PC-9 (cell line): Measurements from ENCODE around the gene MSLN.

ENCODE experiments used
- EZH2 ChIP-seq: fragments of 200-600 bp; sonication (generic); IDR thresholded peaks from 2 replicates; pipeline ENCODE4 v1.8.0; 2017; ENCODE audit warnings: antibody characterized with exemption, low read depth
- TF ChIP-seq, protein P1 (sequence below): fragments of 200-600 bp; sonication (generic); conservative IDR thresholded peaks from 2 replicates; pipeline ENCODE4 v1.6.1; 2017; ENCODE audit warnings: mixed run types, antibody characterized with exemption, mild to moderate bottlenecking, moderate library complexity

DNA sequence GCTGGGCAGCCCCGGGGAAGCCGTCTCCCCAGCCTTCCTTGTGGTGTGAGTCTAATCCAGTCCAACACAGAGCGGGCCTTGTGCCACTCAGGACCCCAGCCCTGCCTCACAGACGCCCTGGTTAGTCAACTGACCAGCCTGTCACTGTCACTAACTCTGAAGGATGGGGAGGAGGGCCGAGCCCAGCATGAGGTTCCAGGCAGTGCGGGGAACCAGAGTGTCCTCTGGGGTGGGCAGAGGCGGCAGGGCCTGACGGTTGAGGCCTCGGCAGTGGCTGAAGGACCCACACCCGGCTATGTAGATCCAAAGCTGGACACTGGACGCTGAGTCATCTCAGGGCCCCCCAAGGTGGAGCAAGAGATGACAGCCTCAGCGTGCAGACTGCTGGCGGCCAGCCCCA lies 19.0 kb downstream of the MSLN start:
- TF ChIP-seq, protein P1, sequence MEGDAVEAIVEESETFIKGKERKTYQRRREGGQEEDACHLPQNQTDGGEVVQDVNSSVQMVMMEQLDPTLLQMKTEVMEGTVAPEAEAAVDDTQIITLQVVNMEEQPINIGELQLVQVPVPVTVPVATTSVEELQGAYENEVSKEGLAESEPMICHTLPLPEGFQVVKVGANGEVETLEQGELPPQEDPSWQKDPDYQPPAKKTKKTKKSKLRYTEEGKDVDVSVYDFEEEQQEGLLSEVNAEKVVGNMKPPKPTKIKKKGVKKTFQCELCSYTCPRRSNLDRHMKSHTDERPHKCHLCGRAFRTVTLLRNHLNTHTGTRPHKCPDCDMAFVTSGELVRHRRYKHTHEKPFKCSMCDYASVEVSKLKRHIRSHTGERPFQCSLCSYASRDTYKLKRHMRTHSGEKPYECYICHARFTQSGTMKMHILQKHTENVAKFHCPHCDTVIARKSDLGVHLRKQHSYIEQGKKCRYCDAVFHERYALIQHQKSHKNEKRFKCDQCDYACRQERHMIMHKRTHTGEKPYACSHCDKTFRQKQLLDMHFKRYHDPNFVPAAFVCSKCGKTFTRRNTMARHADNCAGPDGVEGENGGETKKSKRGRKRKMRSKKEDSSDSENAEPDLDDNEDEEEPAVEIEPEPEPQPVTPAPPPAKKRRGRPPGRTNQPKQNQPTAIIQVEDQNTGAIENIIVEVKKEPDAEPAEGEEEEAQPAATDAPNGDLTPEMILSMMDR = no peak
- TF ChIP-seq EZH2 = no peak
